ENCODE measurements around the gene KLHDC10.

KLHDC10 gene

DNA sequence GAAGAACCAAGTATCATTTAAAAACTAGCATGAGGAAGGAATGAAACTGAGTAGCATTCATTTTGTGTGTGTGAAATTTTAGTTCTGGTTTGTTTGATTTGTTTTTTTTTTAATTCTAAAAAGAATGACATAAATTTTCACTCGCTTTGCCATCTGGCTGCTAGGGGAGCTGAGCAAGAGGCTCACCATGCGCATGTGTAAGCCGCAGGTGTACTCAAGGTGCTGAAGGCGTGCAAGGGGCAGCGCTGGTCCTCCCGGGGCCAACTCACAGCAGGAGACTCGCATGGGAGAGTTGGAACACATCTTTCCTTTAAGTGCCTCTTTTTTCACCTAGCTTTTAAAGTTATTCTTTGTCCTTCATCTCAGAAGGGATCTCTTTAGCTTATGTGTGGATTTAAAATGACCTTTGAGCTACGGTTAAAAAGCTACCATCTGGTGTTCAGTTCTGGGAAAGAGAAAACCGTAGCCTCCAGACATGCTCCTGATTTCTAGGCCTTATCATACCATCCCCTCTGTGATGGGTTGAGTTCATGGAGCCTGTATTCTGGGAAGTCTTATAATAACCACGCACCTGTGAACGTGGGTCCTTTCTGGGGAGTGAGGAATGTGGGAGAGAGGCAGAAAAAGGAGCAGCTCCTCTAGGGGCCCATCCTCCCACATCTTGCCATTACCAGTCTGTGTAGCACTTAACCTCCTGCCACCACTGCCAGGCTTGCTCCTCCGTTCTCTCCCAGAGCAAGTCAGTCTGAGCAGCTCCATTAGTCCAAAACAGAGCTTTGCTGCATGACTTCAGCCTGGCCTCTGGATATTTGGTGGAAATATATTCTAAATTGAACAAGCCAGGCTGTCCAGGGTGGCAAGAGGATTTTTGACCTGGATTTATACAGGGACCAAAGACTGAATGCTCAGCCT lies 61.9 kb downstream of the KLHDC10 start:
- no peak for FAIRE-seq
- TF ChIP-seq CTCF (IDR thresholded peaks at IDR 0.05; ENCODE audit: insufficient read depth, missing control alignments) = no peak
- DNase-seq (ENCODE audit: insufficient read length, low spot score) = no peak

DNA sequence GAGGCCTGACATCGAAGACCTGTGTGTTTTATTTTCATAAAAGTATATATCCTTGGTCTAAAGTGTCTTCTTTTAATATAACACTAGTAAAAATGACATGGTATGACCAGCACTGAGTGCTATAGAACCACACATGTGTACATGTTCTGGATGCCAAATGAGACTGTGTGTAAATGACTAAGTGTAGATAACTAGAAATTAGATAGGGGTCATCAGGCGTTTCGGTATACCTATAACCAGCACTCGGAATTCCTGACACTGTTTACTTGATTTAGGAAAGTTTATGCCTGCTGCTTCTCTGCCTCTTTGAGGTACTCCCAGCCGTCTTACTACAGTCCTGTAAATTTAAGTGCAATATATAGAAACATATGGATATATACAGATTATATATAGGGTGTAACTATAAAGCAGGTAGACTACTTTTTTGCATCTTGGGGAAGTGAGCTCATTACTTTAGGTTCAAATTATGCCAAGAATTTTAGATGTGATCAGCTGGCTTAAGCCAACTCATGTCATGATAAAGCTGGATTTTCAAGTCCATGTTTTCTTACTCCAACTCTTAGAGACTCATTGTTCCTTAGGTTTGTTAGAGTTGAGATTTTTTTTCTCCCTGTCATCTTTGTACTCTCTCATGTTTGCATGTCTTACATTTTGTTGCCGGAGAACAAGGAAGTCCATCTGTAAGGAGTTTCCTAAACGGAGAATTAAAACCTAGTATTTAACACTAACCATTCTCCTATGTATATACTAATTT lies 62.9 kb downstream of the KLHDC10 start:
- no peak for FAIRE-seq
- TF ChIP-seq CTCF (IDR thresholded peaks at IDR 0.05; ENCODE audit: insufficient read depth, missing control alignments) = no peak

DNA sequence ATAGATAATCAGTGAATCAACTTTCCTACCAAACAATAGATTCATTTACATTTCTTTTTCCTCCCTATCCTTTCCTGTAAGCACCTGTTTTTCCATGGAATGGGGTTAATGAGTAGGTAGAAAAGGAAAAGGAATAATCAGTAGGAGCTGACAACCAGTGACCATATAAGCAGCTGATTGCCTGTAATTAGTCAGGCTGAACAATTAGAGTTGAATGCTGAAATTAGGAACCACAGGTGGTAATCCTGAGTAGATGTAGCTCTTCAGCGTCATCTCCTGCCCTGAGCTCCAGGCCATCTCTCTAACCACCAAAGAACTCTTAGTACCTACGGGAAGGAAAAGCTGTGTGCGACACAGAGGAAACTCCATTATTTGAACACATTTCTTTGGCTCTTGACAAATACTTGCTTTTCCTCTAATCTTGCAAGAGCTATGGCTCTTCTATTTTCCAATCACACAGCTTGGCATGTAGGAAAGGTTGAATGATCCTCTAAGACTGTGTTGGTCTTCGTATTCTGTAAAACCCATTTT lies 63.8 kb downstream of the KLHDC10 start:
- no peak for FAIRE-seq
- TF ChIP-seq CTCF (IDR thresholded peaks at IDR 0.05; ENCODE audit: insufficient read depth, missing control alignments) = no peak

More for the DNA sequence above, 62.9 kb downstream of the KLHDC10 start:
- DNase-seq (ENCODE audit: insufficient read length, low spot score) = no peak

GRCh38 chr7:130134726-130135125 lies 64.4 kb downstream of the KLHDC10 start:
- DNase-seq (ENCODE audit: insufficient read length, low spot score) = no peak
- no peak for TF ChIP-seq CTCF (IDR thresholded peaks at IDR 0.05; ENCODE audit: insufficient read depth, missing control alignments)
- no peak for FAIRE-seq

More for the DNA sequence above, 63.8 kb downstream of the KLHDC10 start:
- DNase-seq (ENCODE audit: insufficient read length, low spot score) = no peak

- no peak for FAIRE-seq
- TF ChIP-seq CTCF (IDR thresholded peaks at IDR 0.05; ENCODE audit: insufficient read depth, missing control alignments) = no peak
- no peak for DNase-seq (ENCODE audit: insufficient read length, low spot score)
Measured at GRCh38 chr7:130135208-130136205, 65.2 kb downstream of the KLHDC10 start.

GRCh38 chr7:130136579-130137167 lies 66.3 kb downstream of the KLHDC10 start:
- FAIRE-seq = no peak
- no peak for TF ChIP-seq CTCF (IDR thresholded peaks at IDR 0.05; ENCODE audit: insufficient read depth, missing control alignments)
- no peak for DNase-seq (ENCODE audit: insufficient read length, low spot score)

Measured in D721Med (cell line).